Epithelial cell of proximal tubule (primary cell): ENCODE results near the gene EPHA2. TPM values are rescaled to one million over a fixed set of nuclear protein-coding genes. Genes with fewer than 3 reads are reported as not detected.

Experiments
- DNase-seq: peaks from one replicate; pipeline ENCODE4 v3.0.0-alpha.2; 2011; ENCODE audit warnings: low read depth
- H3K4me3 ChIP-seq: 2 replicates; pipeline ENCODE4 v1.5.1; 2011; ENCODE audit warnings: low read depth, mild to moderate bottlenecking, low read length
- total RNA-seq: library from RNA; depleted of rRNA; stranded (reverse); fragments of >200 nt; gene quantifications from 2 replicates; pipeline ENCODE4 v1.2.3, GENCODE V29; 2015
- TF ChIP-seq, protein P1 (sequence below): conservative IDR thresholded peaks from 2 replicates; pipeline ENCODE4 v1.5.1; 2012; ENCODE audit warnings: low read depth, mild to moderate bottlenecking, low read length

Gene EPHA2
- 112 and 131 TPM in 2 replicates for total RNA-seq

DNA sequence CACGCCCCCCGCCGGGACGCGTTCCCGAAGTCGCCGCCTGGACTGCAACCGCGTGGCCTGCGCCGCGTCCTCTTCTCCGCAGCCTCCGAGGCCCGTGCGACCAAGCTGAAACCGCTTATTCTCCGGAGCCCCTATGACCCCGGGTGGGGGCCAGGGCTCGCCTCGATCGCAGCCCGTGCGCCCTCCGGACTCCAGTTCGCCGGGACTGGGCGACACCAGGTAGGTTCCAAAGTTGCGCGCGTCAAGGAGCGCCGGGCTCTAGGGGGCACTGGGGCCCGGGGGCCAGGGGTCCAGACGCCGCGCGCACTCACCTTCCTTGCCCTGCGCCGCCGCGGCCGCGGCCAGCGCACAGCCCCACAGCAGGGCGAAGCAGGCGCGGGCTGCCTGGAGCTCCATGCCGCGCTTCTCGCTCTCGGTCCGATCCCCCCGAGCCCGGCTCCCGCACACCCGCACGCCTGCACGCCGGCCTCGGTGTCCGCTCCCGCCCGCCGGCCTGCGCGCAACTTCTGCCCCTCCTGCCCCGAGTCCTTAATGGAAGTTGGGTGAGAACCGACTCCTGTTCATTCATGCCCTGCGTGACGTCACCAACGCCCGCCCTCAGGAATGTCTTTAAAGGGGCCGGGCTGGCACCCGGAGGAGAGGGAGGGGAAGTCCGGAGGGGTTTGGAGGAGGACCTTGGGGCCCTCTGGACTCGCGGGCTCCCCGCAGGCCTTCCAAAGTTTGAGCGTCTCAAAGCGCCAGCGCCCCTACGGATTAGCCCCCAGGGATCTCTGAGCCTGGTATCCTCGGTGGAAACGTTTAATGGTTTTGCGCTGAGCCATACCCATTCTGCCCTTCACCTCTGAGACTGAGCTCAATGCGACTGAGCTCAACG lies at the start of gene EPHA2:
Gene EPHA2, minus strand, starts transcription at position 533 of the 874 bp plus-strand sequence. Its CDS starts 137 bp downstream, at position 396.
- H3K4me3 ChIP-seq: peak within 1 kb of the TSS; percentile 92
- no peak for DNase-seq
- TF ChIP-seq, protein P1, sequence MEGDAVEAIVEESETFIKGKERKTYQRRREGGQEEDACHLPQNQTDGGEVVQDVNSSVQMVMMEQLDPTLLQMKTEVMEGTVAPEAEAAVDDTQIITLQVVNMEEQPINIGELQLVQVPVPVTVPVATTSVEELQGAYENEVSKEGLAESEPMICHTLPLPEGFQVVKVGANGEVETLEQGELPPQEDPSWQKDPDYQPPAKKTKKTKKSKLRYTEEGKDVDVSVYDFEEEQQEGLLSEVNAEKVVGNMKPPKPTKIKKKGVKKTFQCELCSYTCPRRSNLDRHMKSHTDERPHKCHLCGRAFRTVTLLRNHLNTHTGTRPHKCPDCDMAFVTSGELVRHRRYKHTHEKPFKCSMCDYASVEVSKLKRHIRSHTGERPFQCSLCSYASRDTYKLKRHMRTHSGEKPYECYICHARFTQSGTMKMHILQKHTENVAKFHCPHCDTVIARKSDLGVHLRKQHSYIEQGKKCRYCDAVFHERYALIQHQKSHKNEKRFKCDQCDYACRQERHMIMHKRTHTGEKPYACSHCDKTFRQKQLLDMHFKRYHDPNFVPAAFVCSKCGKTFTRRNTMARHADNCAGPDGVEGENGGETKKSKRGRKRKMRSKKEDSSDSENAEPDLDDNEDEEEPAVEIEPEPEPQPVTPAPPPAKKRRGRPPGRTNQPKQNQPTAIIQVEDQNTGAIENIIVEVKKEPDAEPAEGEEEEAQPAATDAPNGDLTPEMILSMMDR: no peak

GRCh38 chr1:16205334-16205671 lies 49.4 kb upstream of the EPHA2 start:
- H3K4me3 ChIP-seq: no peak overlapping the region
- TF ChIP-seq, protein P1: no peak
- no peak for DNase-seq

GRCh38 chr1:16204634-16205333 lies 48.9 kb upstream of the EPHA2 start:
- TF ChIP-seq, protein P1: peak; percentile 61
- no peak for DNase-seq
- no peak overlapping the region for H3K4me3 ChIP-seq

DNA sequence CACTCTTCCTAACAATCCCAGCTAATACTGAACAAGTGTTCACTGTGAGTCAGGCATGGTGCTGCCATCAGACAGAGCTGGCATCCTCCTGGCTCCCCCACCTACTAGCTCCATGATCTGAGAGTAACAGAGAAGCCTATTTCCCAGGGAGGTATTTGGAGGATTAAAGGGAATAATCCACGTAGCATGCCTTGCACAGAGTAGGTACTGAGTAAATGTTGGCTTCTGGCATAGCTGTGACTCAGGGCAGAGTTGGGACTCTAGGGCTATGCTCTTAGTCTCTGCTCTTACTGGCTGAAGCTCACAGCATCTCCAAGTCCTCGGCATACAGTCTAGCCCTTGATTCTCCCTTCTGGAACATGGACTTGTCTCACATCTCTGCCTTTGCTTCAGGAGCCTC lies 48.3 kb upstream of the EPHA2 start:
- TF ChIP-seq, protein P1: no peak
- H3K4me3 ChIP-seq: no peak overlapping the region
- no peak for DNase-seq

DNA sequence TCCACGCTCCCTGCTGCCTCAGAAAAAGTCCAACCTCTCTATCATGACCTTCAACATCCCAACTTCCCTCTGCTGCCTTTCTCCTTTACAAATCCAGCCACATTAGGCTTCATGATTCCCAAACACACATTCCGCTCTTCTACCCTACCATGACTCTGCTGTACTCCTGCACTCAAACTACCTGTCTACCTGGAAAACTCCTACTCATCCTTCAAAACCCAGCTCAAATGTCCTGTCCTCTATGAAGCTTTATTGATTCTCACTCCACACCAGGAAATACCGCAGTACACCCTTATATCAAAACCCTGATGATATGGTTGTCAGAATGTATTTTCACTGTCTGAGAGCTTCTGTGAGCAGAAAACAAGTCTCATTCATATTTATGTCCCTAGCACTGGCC lies 47.7 kb upstream of the EPHA2 start:
- no peak for DNase-seq
- TF ChIP-seq, protein P1: no peak
- no peak overlapping the region for H3K4me3 ChIP-seq

DNA sequence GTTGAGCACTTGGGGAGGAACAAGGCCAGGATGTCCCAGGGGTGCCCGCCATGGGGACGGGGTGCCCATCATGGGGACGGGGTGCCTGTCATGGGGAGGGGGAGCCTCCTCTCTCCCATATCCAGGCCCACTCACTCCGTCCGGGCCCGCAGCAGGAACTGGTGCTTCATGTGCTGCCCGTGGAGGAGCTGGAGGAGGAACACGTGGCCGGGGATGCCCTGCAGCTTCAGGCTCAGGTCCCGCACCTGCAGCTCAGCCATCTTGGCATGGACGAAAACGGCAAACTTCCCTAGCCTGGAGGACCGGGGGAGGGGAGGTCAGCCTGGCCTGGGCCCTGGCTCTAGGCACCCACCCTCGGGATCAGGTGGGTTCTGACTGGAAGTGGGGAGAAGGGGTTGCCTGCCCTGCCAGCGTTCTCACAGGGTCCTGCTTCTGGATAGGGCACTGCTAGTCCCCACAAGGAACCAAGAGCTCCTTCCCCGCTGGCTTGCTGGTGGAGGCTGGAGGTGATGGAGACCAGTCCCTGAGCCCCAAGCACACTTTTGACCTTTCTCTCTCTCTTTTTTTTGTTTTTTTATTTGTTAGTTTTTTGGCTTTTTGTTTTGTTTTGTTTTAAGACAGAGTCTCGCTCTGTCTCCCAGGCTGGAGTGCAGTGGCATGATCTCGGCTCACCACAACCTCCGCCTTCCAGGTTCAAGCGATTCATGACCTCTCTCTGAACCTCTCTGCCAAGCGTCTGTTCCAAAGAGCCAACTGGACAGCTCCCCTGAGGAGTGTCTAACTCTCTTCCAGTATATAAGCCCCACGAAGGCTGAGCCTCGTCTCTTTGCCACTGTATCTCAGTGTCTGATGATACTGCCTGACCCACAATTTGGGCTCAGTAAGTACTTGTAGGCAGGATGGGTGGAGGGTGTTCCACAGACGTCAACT lies 46.7 kb upstream of the EPHA2 start:
- TF ChIP-seq, protein P1: no peak
- no peak for DNase-seq
- no peak overlapping the region for H3K4me3 ChIP-seq
